ENCODE data around the gene LDLRAD2.
"Not testable (repeated sequence)": the region's sequence is repeated elsewhere in the genome, so short reads cannot be mapped to it uniquely, and the experiment has no call there.

LDLRAD2 gene

DNA sequence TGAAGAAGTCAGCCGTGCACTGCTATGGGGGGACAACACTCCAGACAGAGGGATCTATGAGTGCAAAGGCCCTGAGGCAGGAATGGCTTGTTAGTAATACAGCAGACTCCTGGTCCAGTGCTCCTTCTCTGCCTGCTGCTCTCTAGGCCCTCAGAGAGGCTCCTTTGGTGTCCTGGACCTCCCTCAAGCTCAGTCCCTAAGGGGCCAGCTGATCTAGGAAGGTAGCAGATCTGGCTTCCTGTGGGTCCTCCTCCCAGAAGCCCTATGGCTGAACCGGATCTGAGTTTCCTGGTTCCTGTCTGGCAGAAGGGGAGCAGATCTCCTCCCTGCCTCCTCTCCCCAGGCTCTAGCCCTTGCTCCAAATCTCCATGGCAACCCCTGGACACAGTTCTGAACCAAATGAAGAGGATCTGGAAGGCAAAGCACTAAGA lies at the start of gene LDLRAD2:
Gene LDLRAD2 (plus strand): TSS at position 391 of the 431 bp plus-strand sequence. CDS start 187 bp downstream, outside the sequence.
- DNase-seq (ENCODE audit: low spot score), result no peak

GRCh38 chr1:21763236-21763635 lies 48.8 kb upstream of the LDLRAD2 start:
- no peak for DNase-seq (ENCODE audit: low spot score)

- DNase-seq (ENCODE audit: low spot score), result no peak
Observed at GRCh38 chr1:21763694-21764419, 48.2 kb upstream of the LDLRAD2 start.

- no peak for DNase-seq (ENCODE audit: low spot score)
Observed at GRCh38 chr1:21764615-21765423, 47.2 kb upstream of the LDLRAD2 start.

GRCh38 chr1:21766210-21766609 lies 45.9 kb upstream of the LDLRAD2 start:
- DNase-seq (ENCODE audit: low spot score), result no peak

GRCh38 chr1:21767106-21767505 lies 45.0 kb upstream of the LDLRAD2 start:
- DNase-seq (ENCODE audit: low spot score), result not testable (repeated sequence)

DNA sequence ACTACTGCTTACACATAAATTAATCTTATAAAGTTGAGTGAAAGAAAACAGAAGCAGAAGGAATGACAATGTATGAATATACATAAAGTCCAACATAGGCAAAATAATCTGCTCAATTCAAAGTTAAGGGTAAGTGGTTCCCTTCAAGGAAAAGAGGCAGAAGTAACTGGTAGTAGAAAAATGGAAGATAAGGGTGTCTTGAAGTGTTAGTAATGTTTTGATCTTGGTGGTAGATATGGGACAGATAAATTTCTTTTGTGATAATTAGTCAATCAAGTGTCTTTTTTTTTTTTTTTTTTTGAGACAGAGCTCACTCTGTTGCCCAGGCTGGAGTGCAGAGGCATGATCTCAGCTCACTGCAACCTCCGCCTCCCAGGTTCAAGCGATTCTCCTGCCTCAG lies 41.9 kb upstream of the LDLRAD2 start:
- DNase-seq (ENCODE audit: low spot score), result no peak

- not testable (repeated sequence) for DNase-seq (ENCODE audit: low spot score)
Observed at GRCh38 chr1:21770602-21771001, 41.5 kb upstream of the LDLRAD2 start.

DNA sequence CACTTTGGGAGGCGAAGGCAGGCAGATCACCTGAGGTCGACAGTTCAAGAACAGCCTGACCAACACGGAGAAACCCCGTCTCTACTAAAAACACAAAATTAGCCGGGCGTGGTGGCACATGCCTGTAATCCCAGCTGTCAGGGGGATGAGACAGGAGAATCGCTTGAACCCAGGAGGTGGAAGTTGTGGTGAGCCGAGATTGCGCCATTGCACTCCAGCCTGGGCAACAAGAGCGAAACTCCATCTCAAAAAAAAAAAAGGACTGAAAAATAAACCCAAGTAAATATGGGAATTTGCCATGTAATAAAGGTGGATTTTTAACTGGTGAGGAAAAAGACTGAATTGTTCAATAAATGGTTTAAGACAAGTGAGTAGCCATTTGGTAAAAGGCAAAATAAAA lies 40.4 kb upstream of the LDLRAD2 start:
- not testable (repeated sequence) for DNase-seq (ENCODE audit: low spot score)

- no peak for DNase-seq (ENCODE audit: low spot score)
Observed at GRCh38 chr1:21773585-21773984, 38.5 kb upstream of the LDLRAD2 start.

- DNase-seq (ENCODE audit: low spot score), result no peak
Observed at GRCh38 chr1:21774835-21775549, 37.1 kb upstream of the LDLRAD2 start.

- DNase-seq (ENCODE audit: low spot score), result peak; percentile 27
Observed at GRCh38 chr1:21775550-21775914, 36.5 kb upstream of the LDLRAD2 start.

DNA sequence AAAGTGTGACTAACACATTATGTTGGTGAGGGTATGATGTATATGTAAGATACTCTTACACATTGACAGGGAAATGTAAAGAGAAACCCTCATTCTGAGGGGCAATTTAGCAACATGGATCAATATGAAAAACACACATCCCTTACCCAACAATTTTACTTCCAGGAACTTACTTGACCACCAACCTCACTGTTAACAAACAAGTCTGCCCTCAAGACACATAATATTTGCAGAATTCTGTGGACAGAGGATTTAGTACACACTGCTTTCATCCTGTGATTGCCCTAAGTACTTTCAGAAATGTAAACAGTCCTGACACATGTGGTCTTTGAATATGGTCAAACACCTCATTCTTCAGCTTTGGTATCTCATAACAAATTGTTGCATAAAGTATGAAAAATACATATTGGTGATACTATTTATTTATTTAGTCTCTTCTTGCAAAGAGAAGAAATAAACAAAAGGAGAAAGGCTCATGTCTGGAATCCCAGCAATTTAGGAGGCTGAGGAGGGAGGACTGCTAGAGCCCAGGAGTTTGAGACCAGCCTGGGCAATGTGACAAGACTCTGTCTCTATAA lies 36.0 kb upstream of the LDLRAD2 start:
- DNase-seq (ENCODE audit: low spot score), result no peak

- not testable (repeated sequence) for DNase-seq (ENCODE audit: low spot score)
Observed at GRCh38 chr1:21776925-21777324, 35.1 kb upstream of the LDLRAD2 start.

DNA sequence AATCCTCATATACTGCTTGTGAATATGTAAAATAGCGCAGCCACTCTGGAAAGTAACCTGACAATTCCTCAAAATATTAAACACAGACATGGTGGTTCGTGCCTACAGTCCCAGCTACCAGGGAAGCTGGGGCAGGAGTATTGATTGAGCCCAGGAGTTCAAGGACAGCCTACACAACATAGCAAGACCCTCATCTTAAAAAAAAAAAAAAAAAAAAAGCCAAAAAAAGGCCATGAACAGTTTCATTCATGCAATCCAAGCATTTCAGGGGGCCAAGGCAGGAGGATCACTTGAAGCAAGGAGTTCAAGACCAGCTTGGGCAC lies 33.7 kb upstream of the LDLRAD2 start:
- DNase-seq (ENCODE audit: low spot score), result no peak

DNA sequence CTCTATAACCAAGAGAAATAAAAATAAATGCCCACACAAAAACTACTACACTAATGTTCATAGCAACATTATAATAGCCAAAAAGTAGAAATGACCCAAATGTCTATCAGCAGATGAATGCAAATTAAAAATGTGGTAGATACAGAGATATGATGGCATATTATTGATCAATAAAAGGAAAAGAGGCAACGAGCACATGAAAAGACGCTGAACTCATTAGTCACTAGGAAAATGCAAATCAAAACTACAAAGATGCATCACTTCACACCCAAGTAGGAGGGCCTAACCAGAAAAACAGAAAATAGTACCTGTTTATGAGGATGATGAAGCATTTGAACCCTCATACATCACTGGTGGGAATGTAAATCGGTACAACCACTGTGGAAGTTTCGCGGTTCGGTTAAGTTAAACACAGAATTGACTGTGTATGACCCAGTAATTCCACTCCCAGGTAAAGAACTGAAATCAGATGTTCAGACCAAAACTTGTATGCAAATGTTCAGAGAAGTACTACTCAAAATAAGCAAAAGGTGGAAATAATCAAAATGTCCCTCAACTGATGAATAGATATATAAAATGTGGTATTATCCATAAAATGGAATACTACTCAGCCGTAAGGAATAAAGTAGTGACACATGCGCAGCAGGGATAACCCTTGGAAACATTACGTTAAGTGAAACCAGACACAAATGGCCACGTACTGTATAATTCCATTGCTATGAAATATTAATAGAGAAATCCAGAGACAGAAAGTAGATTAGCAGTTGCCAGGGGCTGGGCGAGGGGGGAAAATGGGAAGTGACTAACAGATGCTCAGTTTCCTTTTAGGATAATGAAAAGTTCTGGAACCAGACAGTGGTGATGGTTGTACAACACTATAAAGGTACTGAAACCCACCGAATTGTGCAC lies 32.2 kb upstream of the LDLRAD2 start:
- DNase-seq (ENCODE audit: low spot score), result no peak

- peak; percentile 6 for DNase-seq (ENCODE audit: low spot score)
Observed at GRCh38 chr1:21781815-21782348, 30.2 kb upstream of the LDLRAD2 start.

DNA sequence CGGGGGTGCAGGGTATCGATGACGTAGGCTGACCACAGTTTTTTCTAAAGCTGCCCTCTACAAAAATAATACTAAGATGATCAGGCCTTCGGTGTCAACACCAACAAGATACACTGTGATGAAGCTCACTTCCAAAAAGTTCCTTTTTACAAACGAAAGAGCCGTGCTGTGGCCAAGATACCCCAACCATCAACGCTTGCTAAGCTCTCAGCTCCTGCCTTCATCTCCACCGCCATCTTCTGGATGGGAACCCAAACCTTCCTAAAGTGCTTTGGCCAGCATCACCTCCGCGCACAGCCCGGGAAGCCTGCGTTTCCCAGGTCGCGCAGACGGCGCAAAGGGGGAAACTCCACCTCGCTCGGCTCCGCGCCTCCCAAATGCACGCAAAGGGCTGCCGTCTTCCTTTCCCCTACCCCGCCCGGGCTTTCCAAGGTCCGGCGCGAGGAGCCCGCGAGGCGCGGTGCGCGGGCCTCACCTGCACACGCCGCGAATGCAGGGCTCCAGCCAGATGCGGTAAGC lies 29.7 kb upstream of the LDLRAD2 start:
- DNase-seq (ENCODE audit: low spot score), result peak; percentile 67

DNA sequence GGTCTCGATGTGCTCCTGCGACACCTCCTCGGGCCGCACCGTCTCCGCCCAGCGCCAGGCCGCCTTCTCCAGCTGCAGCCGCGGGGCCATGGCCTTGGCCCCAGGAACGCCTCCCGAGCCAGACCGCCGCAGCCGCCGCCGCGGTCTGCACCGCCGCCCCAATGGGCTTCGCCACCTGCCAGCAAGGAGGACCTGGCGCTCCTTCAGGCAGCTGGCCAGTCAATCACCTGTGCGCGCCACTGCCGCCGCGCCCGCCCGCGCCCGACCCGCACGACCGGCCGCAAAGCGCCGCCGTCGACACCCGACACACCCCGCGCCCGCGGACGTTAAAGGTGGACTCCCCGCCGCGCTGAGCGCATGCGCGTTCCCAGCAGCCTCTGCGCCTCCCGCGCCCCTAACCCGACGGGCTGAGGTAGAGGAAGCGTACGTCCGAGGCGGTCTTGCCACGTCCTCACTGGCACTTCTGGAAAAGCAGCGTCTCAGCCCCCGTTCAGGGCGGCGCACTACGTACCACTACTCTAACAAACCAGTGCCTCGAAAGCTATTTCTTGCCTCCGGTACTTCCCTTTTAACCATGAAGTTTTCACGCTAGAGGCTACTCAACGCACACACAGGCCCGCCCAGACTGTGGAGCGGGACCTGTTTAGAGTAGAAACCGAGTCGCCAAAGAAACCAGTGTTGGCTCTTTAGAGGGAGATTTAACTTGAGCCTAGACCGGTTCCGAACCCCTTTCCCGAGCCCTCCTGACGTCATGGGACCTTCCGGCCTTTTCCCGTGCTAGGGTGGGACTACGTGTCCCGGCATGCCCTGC lies 29.0 kb upstream of the LDLRAD2 start, which contains the start of gene USP48:
Gene USP48 (minus strand): TSS at position 282 of the 811 bp plus-strand sequence. CDS start 192 bp downstream, at position 90.
- DNase-seq (ENCODE audit: low spot score), result peak; percentile 99

Data from Ammon's horn (tissue), 1 donor.